SK-N-SH (cell line): ENCODE measurements around the gene PARD3. TPM values are rescaled to one million over a fixed set of nuclear protein-coding genes. Genes with fewer than 3 reads are reported as not detected.
A peak's percentile ranks its signal among the peaks of the same experiment; 100 is the strongest.

Source experiments
- CTCF ChIA-PET: fragments of 300-600, 350-600 bp; formaldehyde crosslinking; extraction: SDS; loops from one replicate; lab custom pipeline; 2021; lab: Yijun Ruan, JAX
- POLR2A ChIA-PET: fragments of 350-600 bp; sonication (Branson Sonifier 250); formaldehyde crosslinking; extraction: SDS; loops from one replicate; lab custom pipeline; 2020; ENCODE audit warnings: antibody characterized with exemption, inconsistent platforms; lab: Yijun Ruan, JAX
- DNase-seq: peaks from one replicate; pipeline ENCODE4 v3.0.0; 2012
- H2AFZ ChIP-seq: fragments of 200-600 bp; sonication (generic); 2 replicates; pipeline ENCODE4 v1.8.1; 2016; ENCODE audit warnings: antibody characterized with exemption, mild to moderate bottlenecking, low read depth
- H3F3A ChIP-seq: fragments of 200-600 bp; sonication (generic); replicated peaks from 2 replicates; pipeline ENCODE3; 2016; ENCODE audit warnings: antibody characterized with exemption, mild to moderate bottlenecking; ENCODE audit not compliant: insufficient read depth
- H3K27ac ChIP-seq, 2 experiments: fragments of 200-500 bp in 1 of 2; fragments of 200-600 bp in 1 of 2; sonication (Bioruptor generic) in 1 of 2; sonication (generic), shearing (Covaris generic) in 1 of 2; 2 replicates each; pipeline versions ENCODE4 v1.5.1 to v1.6.1; 2014 to 2016; ENCODE audit warnings: low read depth in 2 of 2, inconsistent platforms in 1 of 2, low read length in 1 of 2, mild to moderate bottlenecking in 1 of 2, mixed read lengths in 1 of 2
- H3K27me3 ChIP-seq: fragments of 200-600 bp; sonication (generic), shearing (Covaris generic); 2 replicates; pipeline ENCODE4 v1.6.1; 2016; ENCODE audit warnings: mixed run types; ENCODE audit not compliant: insufficient read depth
- H3K36me3 ChIP-seq, 2 experiments: fragments of 200-500 bp in 1 of 2; fragments of 200-600 bp in 1 of 2; sonication (Bioruptor generic) in 1 of 2; sonication (generic) in 1 of 2; replicated peaks in 1 of 2; 2 replicates each; pipeline versions ENCODE3 to v1.5.1; 2014 to 2016; ENCODE audit warnings: low read length in 1 of 2, mild to moderate bottlenecking in 1 of 2; ENCODE audit not compliant: insufficient read depth in 2 of 2, control insufficient read depth in 1 of 2
- H3K4me1 ChIP-seq, 2 experiments: fragments of 200-500 bp in 1 of 2; fragments of 200-600 bp in 1 of 2; sonication (Bioruptor generic) in 1 of 2; sonication (generic), shearing (Covaris generic) in 1 of 2; 2 replicates each; pipeline versions ENCODE4 v1.5.1 to v1.6.1; 2014 to 2016; ENCODE audit warnings: low read depth in 1 of 2, low read length in 1 of 2, mixed run types in 1 of 2; ENCODE audit not compliant: insufficient read depth in 2 of 2, control insufficient read depth in 1 of 2
- H3K4me2 ChIP-seq: fragments of 200-600 bp; sonication (generic), shearing (Covaris generic); 2 replicates; pipeline ENCODE4 v1.6.1; 2017; ENCODE audit warnings: mixed run types
- H3K4me3 ChIP-seq, 2 experiments: fragments of 200-500 bp in 1 of 2; fragments of 200-600 bp in 1 of 2; sonication (Bioruptor generic) in 1 of 2; sonication (generic), shearing (Covaris generic) in 1 of 2; 2 replicates each; pipeline versions ENCODE4 v1.5.1 to v1.8.1; 2014 to 2016; ENCODE audit warnings: low read depth in 2 of 2, inconsistent platforms in 1 of 2, low read length in 1 of 2, mild to moderate bottlenecking in 1 of 2, mixed read lengths in 1 of 2, moderate library complexity in 1 of 2
- H3K79me2 ChIP-seq: fragments of 200-600 bp; sonication (generic); 2 replicates; pipeline ENCODE4 v1.8.1; 2017; ENCODE audit warnings: mild to moderate bottlenecking; ENCODE audit not compliant: insufficient read depth
- H3K9ac ChIP-seq: fragments of 200-600 bp; sonication (generic); 2 replicates; pipeline ENCODE4 v1.6.1; 2017; ENCODE audit warnings: mixed run types
- H3K9me2 ChIP-seq: fragments of 200-600 bp; sonication (generic); 2 replicates; pipeline ENCODE4 v1.6.1; 2017; ENCODE audit warnings: mixed run types
- H3K9me3 ChIP-seq: fragments of 200-600 bp; sonication (generic); 2 replicates; pipeline ENCODE4 v1.6.1; 2017; ENCODE audit warnings: mixed run types, mild to moderate bottlenecking, moderate library complexity
- H4K20me1 ChIP-seq: fragments of 200-600 bp; sonication (generic); 2 replicates; pipeline ENCODE4 v1.6.1; 2017; ENCODE audit warnings: mild to moderate bottlenecking, mixed run types; ENCODE audit not compliant: insufficient read depth
- FOSL2 ChIP-seq: IDR thresholded peaks from 2 replicates; pipeline ENCODE4 v1.4.0; 2012; ENCODE audit warnings: low read depth, mild to moderate bottlenecking, moderate library complexity, borderline replicate concordance
- MXI1 ChIP-seq: IDR thresholded peaks from 2 replicates; pipeline ENCODE4 v1.6.1; 2012; ENCODE audit warnings: mild to moderate bottlenecking, low read depth, low read length, improper control_type of control experiment
- NRF1 ChIP-seq: IDR thresholded peaks from 2 replicates; pipeline ENCODE4 v1.6.1; 2012; ENCODE audit warnings: low read depth, mild to moderate bottlenecking, low read length
- RAD21 ChIP-seq: IDR thresholded peaks from 2 replicates; pipeline ENCODE4 v1.6.1; 2012; ENCODE audit warnings: mild to moderate bottlenecking, low read length
- RCOR1 ChIP-seq: fragments of 150-350 bp; IDR thresholded peaks from 2 replicates; pipeline ENCODE4 v1.6.1; 2017; ENCODE audit warnings: antibody characterized with exemption, low read length
- SIN3A ChIP-seq: IDR thresholded peaks from 2 replicates; pipeline ENCODE4 v1.6.1; 2012; ENCODE audit warnings: low read depth, mild to moderate bottlenecking, low read length, moderate library complexity, borderline replicate concordance
- SMC3 ChIP-seq: IDR thresholded peaks from 2 replicates; pipeline ENCODE4 v1.6.1; 2012; ENCODE audit warnings: low read depth, low read length, improper control_type of control experiment
- WGBS: methylation state at CpG from one replicate; pipeline ENCODE4 v1.1.6; 2017; ENCODE audit warnings: low lambda C conversion rate; 5-methylcytosine and 5-hydroxymethylcytosine counted together
- polyA plus RNA-seq, 3 experiments: library from polyadenylated mRNA; depleted of rRNA; stranded (reverse); fragments of >200 nt; gene quantifications; 2 replicates each; pipeline ENCODE4 v1.2.3, GENCODE V29; 2012
- TF ChIP-seq, protein P1 (sequence below): IDR thresholded peaks from 2 replicates; pipeline ENCODE4; 2012
- TF ChIP-seq, protein P2 (sequence below): IDR thresholded peaks from 2 replicates; pipeline ENCODE4 v1.4.0; 2012; ENCODE audit warnings: low read depth, borderline replicate concordance
- TF ChIP-seq, protein P3 (sequence below): fragments of 150-350 bp; IDR thresholded peaks from 2 replicates; pipeline ENCODE4 v1.6.1; 2016; ENCODE audit warnings: mild to moderate bottlenecking, low read depth, low read length

Gene PARD3
- polyA plus RNA-seq, 1 of the 3 experiments (the other 2 are of a cell fraction), result 29.4 TPM

DNA sequence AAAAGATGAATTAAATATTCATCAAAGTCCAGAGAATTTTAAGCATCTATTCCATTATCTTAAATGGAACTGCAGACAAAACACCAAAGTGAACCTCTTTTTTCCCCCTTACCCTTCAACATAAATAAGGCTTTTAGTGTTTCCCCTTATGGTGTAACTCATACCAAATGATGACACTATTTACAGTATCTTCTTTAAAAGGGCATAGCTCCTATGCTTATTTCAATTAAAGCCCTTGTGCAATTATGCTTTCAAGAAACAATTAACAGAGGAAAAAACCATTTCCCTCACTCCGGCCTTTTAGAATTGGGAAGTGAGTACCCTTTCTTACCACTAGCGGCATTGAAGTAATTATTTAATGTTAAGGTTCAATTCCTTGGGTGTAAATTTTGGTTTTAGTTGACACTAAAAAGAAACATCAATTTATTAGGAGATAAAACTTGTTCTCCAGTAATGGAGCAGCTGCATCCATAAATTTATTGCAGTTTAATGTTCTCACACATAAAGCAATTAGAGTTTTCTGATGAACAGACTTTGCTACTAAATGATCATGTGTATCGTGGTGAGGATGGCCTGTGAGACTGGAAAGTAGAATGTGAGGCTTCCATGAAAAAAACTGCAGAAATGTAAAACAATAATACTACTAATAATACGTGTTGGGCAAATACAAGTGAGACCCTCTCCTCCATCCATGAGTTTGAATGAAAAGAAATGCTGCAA, 661.3 kb downstream of the PARD3 start:
- H3K4me1 ChIP-seq, result peaks cover 7 to 14% of the 10 kb centered on the region in 2 experiments; a peak in 3 of 4 replicates
- no peaks in the 10 kb centered on the region for H3K9me2 ChIP-seq
- H3K9me3 ChIP-seq, result no peaks in the 10 kb centered on the region
- no peaks in the 10 kb centered on the region for H3F3A ChIP-seq
- no peaks in the 10 kb centered on the region for H3K27me3 ChIP-seq
- POLR2A ChIA-PET, result no interaction called here
- H3K4me2 ChIP-seq, result no peak overlapping the region
- no peaks in the 10 kb centered on the region for H3K79me2 ChIP-seq
- CTCF ChIA-PET, result interaction anchor here (1.3 kb wide), 1 partner anchor 484 kb away, joined by 3 read pairs; no protein-coding TSS in a partner anchor
- H4K20me1 ChIP-seq, result no peaks in the 10 kb centered on the region
- WGBS, result 93% methylated on average over 4 of the region's 4 CpGs
- TF ChIP-seq RAD21, result no peak
- no peak for TF ChIP-seq NRF1
- TF ChIP-seq, protein P1, sequence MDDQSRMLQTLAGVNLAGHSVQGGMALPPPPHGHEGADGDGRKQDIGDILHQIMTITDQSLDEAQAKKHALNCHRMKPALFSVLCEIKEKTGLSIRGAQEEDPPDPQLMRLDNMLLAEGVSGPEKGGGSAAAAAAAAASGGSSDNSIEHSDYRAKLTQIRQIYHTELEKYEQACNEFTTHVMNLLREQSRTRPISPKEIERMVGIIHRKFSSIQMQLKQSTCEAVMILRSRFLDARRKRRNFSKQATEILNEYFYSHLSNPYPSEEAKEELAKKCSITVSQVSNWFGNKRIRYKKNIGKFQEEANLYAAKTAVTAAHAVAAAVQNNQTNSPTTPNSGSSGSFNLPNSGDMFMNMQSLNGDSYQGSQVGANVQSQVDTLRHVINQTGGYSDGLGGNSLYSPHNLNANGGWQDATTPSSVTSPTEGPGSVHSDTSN, result no peak
- no peak for TF ChIP-seq MXI1
- TF ChIP-seq SIN3A, result no peak
- TF ChIP-seq RCOR1, result no peak
- TF ChIP-seq, protein P2, sequence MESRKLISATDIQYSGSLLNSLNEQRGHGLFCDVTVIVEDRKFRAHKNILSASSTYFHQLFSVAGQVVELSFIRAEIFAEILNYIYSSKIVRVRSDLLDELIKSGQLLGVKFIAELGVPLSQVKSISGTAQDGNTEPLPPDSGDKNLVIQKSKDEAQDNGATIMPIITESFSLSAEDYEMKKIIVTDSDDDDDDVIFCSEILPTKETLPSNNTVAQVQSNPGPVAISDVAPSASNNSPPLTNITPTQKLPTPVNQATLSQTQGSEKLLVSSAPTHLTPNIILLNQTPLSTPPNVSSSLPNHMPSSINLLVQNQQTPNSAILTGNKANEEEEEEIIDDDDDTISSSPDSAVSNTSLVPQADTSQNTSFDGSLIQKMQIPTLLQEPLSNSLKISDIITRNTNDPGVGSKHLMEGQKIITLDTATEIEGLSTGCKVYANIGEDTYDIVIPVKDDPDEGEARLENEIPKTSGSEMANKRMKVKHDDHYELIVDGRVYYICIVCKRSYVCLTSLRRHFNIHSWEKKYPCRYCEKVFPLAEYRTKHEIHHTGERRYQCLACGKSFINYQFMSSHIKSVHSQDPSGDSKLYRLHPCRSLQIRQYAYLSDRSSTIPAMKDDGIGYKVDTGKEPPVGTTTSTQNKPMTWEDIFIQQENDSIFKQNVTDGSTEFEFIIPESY, result no peak
- TF ChIP-seq, protein P3, sequence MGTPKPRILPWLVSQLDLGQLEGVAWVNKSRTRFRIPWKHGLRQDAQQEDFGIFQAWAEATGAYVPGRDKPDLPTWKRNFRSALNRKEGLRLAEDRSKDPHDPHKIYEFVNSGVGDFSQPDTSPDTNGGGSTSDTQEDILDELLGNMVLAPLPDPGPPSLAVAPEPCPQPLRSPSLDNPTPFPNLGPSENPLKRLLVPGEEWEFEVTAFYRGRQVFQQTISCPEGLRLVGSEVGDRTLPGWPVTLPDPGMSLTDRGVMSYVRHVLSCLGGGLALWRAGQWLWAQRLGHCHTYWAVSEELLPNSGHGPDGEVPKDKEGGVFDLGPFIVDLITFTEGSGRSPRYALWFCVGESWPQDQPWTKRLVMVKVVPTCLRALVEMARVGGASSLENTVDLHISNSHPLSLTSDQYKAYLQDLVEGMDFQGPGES, result no peak
- TF ChIP-seq SMC3, result no peak
- no peak for TF ChIP-seq FOSL2
- no peak overlapping the region for H3K27ac ChIP-seq
- no peaks in the 10 kb centered on the region for H3K36me3 ChIP-seq
- H3K4me3 ChIP-seq, result no peak overlapping the region
- no peak overlapping the region for H2AFZ ChIP-seq
- no peak overlapping the region for H3K9ac ChIP-seq
- DNase-seq, result no peak

DNA sequence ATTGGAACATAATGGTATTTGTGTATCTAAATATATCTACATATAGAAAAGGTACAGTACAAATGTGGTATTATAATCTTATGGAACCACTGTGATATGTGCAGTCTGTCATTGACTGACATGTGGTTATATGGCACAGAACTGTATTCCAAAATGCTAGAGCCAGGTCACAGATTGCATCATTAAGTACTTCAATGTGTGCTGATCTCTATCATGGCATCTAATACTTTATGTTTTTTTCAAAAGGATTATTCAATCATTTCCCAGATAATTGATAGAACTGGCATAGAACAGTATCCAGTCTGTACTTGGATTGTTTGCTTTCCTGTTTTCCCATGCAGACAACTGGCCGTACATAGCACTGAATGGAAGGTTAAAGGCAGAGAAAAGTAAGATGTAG, 662.7 kb downstream of the PARD3 start:
- POLR2A ChIA-PET, result no interaction called here
- no peak overlapping the region for H2AFZ ChIP-seq
- WGBS, result 37% methylated on average over 1 of the region's 1 CpG
- H3K4me1 ChIP-seq, result peaks cover 7 to 14% of the 10 kb centered on the region in 2 experiments; a peak in 3 of 4 replicates
- H4K20me1 ChIP-seq, result no peaks in the 10 kb centered on the region
- CTCF ChIA-PET, result interaction anchor here (1.3 kb wide), 1 partner anchor 486 kb away, joined by 3 read pairs; no protein-coding TSS in a partner anchor
- H3K79me2 ChIP-seq, result no peaks in the 10 kb centered on the region
- no peak overlapping the region for H3K4me3 ChIP-seq
- peak; percentile 16; the same call in 1 of the 2 replicates for TF ChIP-seq RCOR1
- TF ChIP-seq, protein P3, result no peak
- TF ChIP-seq, all 33 proteins: peak for 1
- no peak overlapping the region for H3K9ac ChIP-seq
- H3K4me2 ChIP-seq, result no peak overlapping the region
- H3K27me3 ChIP-seq, result no peaks in the 10 kb centered on the region
- H3K36me3 ChIP-seq, result no peaks in the 10 kb centered on the region
- DNase-seq, result no peak
- H3K9me3 ChIP-seq, result no peaks in the 10 kb centered on the region
- no peaks in the 10 kb centered on the region for H3K9me2 ChIP-seq
- H3K27ac ChIP-seq, result no peak overlapping the region
- no peaks in the 10 kb centered on the region for H3F3A ChIP-seq
